COLO829 (cell line): ENCODE data around the gene DNAJB14.
A peak's percentile ranks its signal among the peaks of the same experiment; 100 is the strongest.

Experiments used
- DNase-seq: peaks from one replicate; pipeline ENCODE4 v3.0.0; 2012; ENCODE audit warnings: low spot score

Gene DNAJB14

GRCh38 chr4:99863804-99864203 lies 82.6 kb downstream of the DNAJB14 start:
- DNase-seq: no peak

GRCh38 chr4:99861120-99861905 lies 85.1 kb downstream of the DNAJB14 start:
- no peak for DNase-seq

- DNase-seq: no peak
Measured at GRCh38 chr4:99860521-99860920, 85.9 kb downstream of the DNAJB14 start.

DNA sequence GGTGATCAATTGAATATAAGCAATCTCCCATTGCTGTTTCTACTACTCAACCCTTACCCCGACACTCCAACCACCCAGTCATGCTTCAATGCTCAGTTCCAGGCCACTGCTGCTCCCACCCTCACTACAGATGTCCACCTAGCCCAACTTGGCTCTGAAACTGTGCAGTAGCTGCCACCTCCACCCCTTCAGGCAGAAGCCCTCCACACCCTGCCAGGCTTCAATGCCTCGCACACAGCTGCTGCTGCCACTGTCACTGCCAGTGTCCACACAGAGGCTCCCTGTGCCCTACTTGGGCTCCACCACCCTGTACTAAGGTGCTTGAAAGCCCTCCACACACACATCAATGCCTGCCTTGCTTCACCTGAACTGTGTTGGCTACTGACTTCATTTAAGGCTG lies 86.8 kb downstream of the DNAJB14 start:
- DNase-seq: no peak

DNA sequence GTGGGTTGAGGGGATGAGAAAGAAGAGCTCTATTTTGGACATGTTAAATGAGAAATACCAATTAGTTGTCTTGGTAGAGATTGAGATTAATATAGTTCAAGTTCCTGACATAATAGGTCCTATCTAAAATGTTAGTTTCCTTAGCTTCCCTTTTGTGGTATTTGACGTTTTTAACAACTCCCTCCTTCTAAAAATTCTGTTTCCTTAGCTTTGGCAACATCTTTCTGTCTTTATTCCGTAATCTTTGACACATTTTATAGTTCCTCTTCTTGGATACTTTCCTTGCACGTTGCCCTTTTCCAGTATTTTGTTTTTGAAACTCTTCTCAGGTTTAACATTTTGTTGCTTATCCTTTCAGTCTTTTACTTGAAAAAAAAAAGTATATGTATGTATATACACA lies 89.1 kb downstream of the DNAJB14 start:
- no peak for DNase-seq

DNA sequence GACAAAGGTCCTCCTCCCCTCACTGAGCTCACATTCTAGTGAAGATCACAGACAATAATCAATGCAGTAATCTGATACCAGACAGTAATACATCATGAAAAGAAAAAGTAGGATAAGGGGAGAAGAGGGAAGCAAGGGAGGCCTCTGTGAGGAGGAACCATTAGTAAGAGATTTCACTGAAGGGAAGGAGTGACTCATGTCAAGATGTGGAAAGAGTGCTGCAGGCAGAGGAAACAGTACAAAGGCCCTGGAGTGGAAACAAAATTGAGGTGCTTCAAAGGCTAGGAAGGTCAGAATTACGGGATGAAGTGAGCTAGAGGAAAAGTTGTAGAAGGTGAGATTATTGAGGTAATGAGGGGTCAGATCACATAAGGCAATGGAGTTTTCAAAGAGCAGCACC lies 90.3 kb downstream of the DNAJB14 start:
- DNase-seq: peak; percentile 14

DNA sequence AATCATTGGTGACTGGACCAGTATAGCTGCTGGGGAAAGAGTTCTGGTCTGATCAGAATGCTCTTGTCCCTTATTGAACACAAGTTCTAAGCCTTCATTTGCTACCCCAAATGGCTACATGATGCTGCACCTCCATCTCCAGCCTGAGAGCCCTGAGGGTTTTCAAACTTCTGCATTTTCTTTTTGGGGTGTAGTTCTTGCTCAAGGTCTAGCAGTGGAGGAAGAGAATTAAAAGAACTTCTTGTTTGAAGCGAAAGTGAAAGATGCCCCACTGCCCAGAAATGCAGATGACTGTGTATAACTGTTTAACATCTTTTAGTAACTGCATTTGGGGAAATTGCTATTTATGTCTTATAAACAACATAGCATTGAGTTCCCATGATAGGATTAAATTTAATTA lies 90.7 kb downstream of the DNAJB14 start:
- no peak for DNase-seq

- DNase-seq: no peak
Measured at GRCh38 chr4:99853999-99854398, 92.4 kb downstream of the DNAJB14 start.

DNA sequence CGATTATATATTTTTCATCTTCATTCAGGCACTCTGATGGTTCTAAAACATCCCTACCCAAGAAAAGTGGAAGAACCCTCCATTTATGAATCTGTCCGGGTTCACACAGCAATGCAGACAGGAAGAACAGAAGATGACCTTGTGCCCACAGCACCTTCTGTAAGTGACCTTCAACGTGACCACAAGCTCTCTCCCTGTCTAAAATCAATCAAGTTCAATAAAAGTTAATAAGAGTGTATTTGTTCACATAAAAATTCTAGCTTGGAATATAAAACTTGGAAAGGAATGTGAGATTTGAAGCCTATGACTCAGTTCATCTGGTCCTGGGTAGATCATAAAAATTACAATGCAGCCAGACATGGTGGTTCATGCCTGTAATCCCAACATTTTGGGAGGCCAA lies 93.2 kb downstream of the DNAJB14 start:
- no peak for DNase-seq

- DNase-seq: no peak
Measured at GRCh38 chr4:99852199-99852749, 94.1 kb downstream of the DNAJB14 start.

DNA sequence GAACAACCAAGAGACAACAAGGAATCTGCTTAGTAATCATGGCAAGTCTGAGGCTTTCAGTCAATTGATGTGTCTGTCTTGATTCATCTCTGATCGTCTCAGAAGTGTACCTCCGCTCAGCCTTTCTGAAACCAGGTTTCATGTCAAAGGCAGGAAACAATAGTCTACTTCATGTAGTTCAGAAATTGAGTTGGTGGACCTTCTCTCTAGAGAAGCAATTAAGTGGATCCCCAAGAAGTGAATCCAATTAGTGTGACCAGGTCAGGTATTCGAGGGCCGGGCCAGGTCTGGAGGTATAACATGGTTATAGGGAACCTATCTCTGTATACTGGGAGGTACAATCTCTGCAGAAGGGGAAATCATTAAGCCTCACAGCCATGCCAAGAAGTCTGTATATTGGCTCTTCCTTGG lies 97.8 kb downstream of the DNAJB14 start:
- no peak for DNase-seq

DNA sequence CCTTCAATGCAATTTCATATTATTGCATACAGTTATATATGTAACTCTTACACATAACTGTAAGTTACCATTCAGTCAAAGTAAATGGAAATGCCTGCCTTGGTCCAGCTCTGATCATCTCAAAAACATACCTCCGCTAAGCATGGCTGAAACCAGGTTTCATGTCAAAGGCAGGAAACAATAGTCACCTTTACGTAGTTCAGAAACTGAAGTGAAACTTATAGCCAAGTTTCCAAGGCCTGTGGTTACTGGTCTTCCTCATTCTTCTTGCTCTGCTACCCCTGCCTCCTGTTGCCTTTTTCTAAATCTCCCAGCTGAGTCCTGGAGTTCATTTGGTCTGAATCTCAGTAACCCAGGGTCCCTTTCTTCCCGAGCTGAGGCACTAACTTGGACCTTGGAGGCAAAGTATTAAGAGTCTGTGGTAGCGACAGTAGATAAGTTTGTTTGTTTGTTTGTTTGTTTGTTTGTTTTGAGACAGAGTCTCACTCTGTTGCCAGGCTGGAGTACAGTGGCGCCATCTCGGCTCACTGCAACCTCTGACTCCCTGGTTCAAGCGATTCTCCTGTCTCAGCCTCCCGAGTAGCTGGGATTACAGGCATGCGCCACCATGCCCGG lies 98.9 kb downstream of the DNAJB14 start:
- no peak for DNase-seq

DNA sequence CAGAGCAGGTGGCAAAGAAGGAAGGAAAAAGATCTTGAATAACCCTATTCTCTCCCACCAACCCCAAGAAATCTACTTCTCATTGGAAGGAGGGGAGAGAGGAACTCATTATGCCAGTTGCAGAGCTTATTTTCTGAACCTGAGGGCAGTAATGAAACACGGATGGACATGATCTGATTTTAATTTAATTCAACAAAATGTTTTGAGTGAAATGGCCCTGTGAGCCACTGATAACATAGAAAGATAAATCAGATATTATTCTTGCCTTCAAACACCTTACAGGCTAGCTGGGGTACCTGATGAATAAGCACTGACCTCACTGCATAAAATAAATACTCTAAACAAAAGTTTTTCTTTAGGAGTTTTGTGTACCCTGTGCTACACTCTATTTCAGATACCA lies 99.5 kb downstream of the DNAJB14 start:
- DNase-seq: no peak
